LNCaP clone FGC (cell line): ENCODE results near the gene XYLT1.

Experiments used
- DNase-seq: peaks from one replicate; pipeline ENCODE4 v3.0.0-alpha.2; 2011; ENCODE audit warnings: low read depth
- H3K4me3 ChIP-seq: 2 replicates; pipeline ENCODE4 v1.5.1; 2011; ENCODE audit warnings: mild to moderate bottlenecking, low read depth, low read length, control low read depth
- TF ChIP-seq, protein P1 (sequence below): IDR thresholded peaks from 2 replicates; pipeline ENCODE4 v1.5.1; 2012; ENCODE audit warnings: mild to moderate bottlenecking; ENCODE audit not compliant: control insufficient read depth, insufficient read depth; ENCODE audit errors: extremely low read depth

Gene XYLT1

DNA sequence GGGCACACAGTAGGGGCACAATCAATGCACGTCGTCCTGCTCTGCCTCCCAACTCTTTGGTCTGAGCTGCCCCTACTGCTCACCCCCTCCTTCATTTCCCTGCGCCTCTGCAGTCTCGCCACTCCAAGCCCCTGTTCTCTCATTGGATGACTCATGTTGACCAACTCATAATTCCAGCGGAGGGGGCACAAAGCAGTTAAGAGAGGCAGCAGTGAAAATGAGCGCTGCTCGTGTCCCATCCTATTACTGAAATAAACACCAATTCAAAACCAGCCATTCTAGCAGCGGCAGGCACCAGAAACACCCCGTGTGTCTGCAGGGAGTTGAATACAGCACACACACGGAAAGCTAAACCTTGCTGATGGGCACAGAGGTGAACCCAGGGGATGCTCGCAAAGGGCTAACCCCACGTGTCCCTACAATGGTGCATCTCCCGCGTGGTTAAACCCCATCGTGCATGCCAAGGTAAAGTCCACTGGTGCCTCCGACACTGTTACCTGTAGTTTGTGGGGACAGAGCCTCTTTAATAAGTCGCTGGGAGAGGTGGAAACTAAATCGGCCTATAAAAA, 310.4 kb downstream of the XYLT1 start:
- TF ChIP-seq, protein P1, sequence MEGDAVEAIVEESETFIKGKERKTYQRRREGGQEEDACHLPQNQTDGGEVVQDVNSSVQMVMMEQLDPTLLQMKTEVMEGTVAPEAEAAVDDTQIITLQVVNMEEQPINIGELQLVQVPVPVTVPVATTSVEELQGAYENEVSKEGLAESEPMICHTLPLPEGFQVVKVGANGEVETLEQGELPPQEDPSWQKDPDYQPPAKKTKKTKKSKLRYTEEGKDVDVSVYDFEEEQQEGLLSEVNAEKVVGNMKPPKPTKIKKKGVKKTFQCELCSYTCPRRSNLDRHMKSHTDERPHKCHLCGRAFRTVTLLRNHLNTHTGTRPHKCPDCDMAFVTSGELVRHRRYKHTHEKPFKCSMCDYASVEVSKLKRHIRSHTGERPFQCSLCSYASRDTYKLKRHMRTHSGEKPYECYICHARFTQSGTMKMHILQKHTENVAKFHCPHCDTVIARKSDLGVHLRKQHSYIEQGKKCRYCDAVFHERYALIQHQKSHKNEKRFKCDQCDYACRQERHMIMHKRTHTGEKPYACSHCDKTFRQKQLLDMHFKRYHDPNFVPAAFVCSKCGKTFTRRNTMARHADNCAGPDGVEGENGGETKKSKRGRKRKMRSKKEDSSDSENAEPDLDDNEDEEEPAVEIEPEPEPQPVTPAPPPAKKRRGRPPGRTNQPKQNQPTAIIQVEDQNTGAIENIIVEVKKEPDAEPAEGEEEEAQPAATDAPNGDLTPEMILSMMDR = no peak
- H3K4me3 ChIP-seq = no peak overlapping the region
- no peak for DNase-seq

DNA sequence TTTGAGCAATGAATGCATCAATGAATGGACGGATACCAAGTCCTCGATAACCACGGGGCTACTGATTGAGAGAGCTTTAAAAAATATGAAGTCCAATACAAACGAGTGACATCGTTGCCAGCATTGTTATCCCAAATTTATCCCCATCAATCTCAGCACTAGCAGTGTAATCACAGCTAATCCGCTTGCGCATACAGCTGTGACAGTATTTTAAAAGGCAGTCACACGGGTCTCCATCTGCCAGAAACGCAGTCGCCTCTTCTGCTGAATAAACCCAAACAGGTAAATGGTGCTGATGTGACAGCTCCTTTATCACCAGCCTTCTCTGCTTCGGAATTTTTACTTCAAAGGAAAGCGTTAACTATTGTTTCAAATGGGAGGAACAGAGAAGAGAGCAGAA, 311.1 kb downstream of the XYLT1 start:
- no peak overlapping the region for H3K4me3 ChIP-seq
- TF ChIP-seq, protein P1 = no peak
- no peak for DNase-seq

- TF ChIP-seq, protein P1 = no peak
- no peak overlapping the region for H3K4me3 ChIP-seq
- no peak for DNase-seq
These were observed 314.8 kb downstream of the XYLT1 start for GRCh38 chr16:17155936-17156335.

DNA sequence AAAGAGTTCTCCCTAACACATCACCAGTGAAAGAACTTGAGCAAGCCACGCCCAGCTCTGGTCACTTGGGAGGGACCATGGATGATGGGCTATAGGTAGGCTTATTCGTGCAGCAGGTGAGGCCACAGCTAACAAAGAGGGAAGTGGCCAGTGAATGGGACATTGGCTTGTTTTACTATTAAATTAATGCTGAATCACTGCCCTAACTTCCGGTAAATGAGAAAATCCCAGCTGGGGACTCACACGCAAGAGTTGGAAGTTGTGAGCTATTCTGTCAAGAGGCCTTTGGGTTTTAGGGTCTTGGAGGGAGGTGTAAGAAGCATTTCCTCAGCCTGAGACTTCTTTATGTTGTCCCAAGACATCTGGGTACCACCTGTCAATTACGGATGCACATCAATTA, 315.3 kb downstream of the XYLT1 start:
- no peak for DNase-seq
- TF ChIP-seq, protein P1 = no peak
- no peak overlapping the region for H3K4me3 ChIP-seq

GRCh38 chr16:17154981-17155380, 315.8 kb downstream of the XYLT1 start:
- no peak for DNase-seq
- TF ChIP-seq, protein P1 = no peak
- H3K4me3 ChIP-seq = no peak overlapping the region

DNA sequence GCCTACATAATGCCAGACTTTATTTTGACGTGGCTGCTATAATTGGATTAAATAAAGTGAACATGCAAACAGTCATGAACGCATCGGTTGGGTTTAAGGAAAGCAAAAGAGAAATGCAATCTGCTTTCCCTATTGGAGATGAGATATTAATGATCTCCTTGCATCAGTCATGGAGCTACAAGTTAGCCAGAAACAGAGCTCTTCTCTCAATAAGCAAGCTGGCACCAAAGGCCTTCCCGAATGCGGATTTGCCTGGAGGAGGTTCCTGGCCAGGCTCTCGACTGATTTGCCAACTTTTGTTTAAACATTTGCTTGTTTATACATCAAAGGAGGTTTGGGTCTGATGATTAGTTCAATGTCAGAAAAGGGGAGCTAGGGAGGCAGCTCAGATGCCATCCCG, 318.4 kb downstream of the XYLT1 start:
- no peak for DNase-seq
- H3K4me3 ChIP-seq = no peak overlapping the region
- TF ChIP-seq, protein P1 = no peak

DNA sequence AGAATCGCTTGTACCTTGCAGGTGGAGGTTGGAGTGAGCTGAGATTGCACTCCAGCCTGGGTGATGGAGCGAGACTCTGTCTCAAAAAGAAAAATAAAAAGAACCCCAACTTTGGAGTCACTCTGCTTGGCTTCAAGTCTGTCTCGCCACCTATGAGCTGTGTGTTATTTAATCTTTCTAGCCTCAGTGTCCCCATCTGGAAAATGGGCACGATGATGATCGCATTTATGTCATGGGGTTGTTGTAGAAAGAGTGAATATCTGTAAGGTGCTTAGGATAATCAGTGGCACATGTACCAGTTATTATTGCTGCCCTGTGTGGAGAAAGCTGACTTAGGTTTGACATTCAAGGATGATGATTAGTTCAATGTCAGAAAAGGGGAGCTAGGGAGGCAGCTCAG, 319.4 kb downstream of the XYLT1 start:
- TF ChIP-seq, protein P1 = no peak
- H3K4me3 ChIP-seq = no peak overlapping the region
- no peak for DNase-seq
